Neural crest cell (in vitro differentiated cells): ENCODE data around the gene ZNF879. TPM values are rescaled to one million over a fixed set of nuclear protein-coding genes. Genes with fewer than 3 reads are reported as not detected.

Experiments
- DNase-seq: peaks from one replicate; pipeline ENCODE4 v3.0.0; 2021; ENCODE audit warnings: low read depth, mixed read lengths, low spot score
- H3K27ac Mint-ChIP-seq: one replicate; pipeline ENCODE4 v1.8.0; 2021; ENCODE audit warnings: mild to moderate bottlenecking, mixed read lengths; ENCODE audit not compliant: unreplicated experiment
- H3K27me3 Mint-ChIP-seq: 2 replicates; pipeline ENCODE4 v1.8.0; 2021; ENCODE audit warnings: low read depth, mild to moderate bottlenecking, mixed read lengths
- H3K36me3 Mint-ChIP-seq: 2 replicates; pipeline ENCODE4 v1.8.0; 2021; ENCODE audit warnings: low read depth, mild to moderate bottlenecking, mixed read lengths
- H3K4me1 Mint-ChIP-seq: 2 replicates; pipeline ENCODE4 v1.8.0; 2021; ENCODE audit warnings: mixed read lengths
- H3K4me3 Mint-ChIP-seq: one replicate; pipeline ENCODE4 v1.8.0; 2021; ENCODE audit warnings: mild to moderate bottlenecking, mixed read lengths
- H3K9me3 Mint-ChIP-seq: 2 replicates; pipeline ENCODE4 v1.8.0; 2021; ENCODE audit warnings: mixed read lengths
- CTCF ChIP-seq: fragments of 200-600 bp; sonication (generic); conservative IDR thresholded peaks from 2 replicates; pipeline ENCODE4 v1.5.0; 2021; ENCODE audit warnings: antibody characterized with exemption, mild to moderate bottlenecking
- total RNA-seq: library from RNA; stranded (reverse); gene quantifications from 2 replicates; pipeline ENCODE4 v1.2.1, GENCODE V29; 2021

ZNF879 gene
- total RNA-seq, 1 donor from 2014 or later = 7.4 TPM

- Mint-ChIP-seq H3K4me3 (no peak overlapping the region), H3K27me3 (peaks cover 67% of the 10 kb centered on the region), H3K9me3 (peaks cover 2% of the 10 kb centered on the region), H3K27ac (no peak overlapping the region), H3K36me3 (no peaks in the 10 kb centered on the region), H3K4me1 (peaks cover 5% of the 10 kb centered on the region)
- DNase-seq = no peak
- TF ChIP-seq CTCF = no peak
Observed at GRCh38 chr5:178996156-178996555, 27.4 kb upstream of the ZNF879 start.

GRCh38 chr5:178997191-178997590 is 26.4 kb upstream of the ZNF879 start:
- Mint-ChIP-seq H3K27ac (no peak overlapping the region), H3K27me3 (peaks cover 66% of the 10 kb centered on the region), H3K36me3 (peaks cover 3% of the 10 kb centered on the region), H3K9me3 (peaks cover 2% of the 10 kb centered on the region), H3K4me1 (peaks cover 5% of the 10 kb centered on the region), H3K4me3 (no peak overlapping the region)
- no peak for TF ChIP-seq CTCF
- no peak for DNase-seq

GRCh38 chr5:178998441-178998840 is 25.2 kb upstream of the ZNF879 start:
- peaks cover 58% of the 10 kb centered on the region for H3K27me3 Mint-ChIP-seq
- no peak overlapping the region for H3K27ac Mint-ChIP-seq

GRCh38 chr5:179006564-179006963 is 17.0 kb upstream of the ZNF879 start:
- no peak for TF ChIP-seq CTCF
- Mint-ChIP-seq H3K9me3 (peaks cover 31% of the 10 kb centered on the region), H3K4me1 (no peaks in the 10 kb centered on the region), H3K36me3 (peaks cover 8% of the 10 kb centered on the region), H3K27ac (no peak overlapping the region), H3K4me3 (no peak overlapping the region), H3K27me3 (peaks cover 15% of the 10 kb centered on the region)
- DNase-seq = no peak

More at GRCh38 chr5:178998441-178998840, 25.2 kb upstream of the ZNF879 start:
- Mint-ChIP-seq H3K9me3 (peaks cover 6% of the 10 kb centered on the region), H3K36me3 (peaks cover 5% of the 10 kb centered on the region), H3K4me1 (peaks cover 5% of the 10 kb centered on the region), H3K4me3 (no peak overlapping the region)
- no peak for DNase-seq
- TF ChIP-seq CTCF = no peak

GRCh38 chr5:179008667-179009066 is 14.9 kb upstream of the ZNF879 start:
- no peak overlapping the region for H3K27ac Mint-ChIP-seq
- H3K36me3 Mint-ChIP-seq = peaks cover 3% of the 10 kb centered on the region
- H3K27me3 Mint-ChIP-seq = peaks cover 6% of the 10 kb centered on the region
- H3K4me1 Mint-ChIP-seq = no peaks in the 10 kb centered on the region
- H3K9me3 Mint-ChIP-seq = peaks cover 34% of the 10 kb centered on the region
- peak; percentile 34 for TF ChIP-seq CTCF
- no peak overlapping the region for H3K4me3 Mint-ChIP-seq
- DNase-seq = no peak
